Peyer's patch (tissue), 4 donors: Measurements from ENCODE around the gene RFX2. TPM values are rescaled to one million over a fixed set of nuclear protein-coding genes. Genes with fewer than 3 reads are reported as not detected.

Experiments used
- DNase-seq, 3 donors: peaks; one replicate each; pipeline ENCODE4 v3.0.0-alpha.2; 2017 to 2019
- H3K27ac ChIP-seq, 4 donors: fragments of 200-600 bp; sonication (generic); one replicate each; pipeline ENCODE4 v1.5.1; 2016 to 2019
- H3K27me3 ChIP-seq, 2 donors: fragments of 200-600 bp; sonication (generic); one replicate each; pipeline ENCODE4 v1.5.1; 2019
- H3K36me3 ChIP-seq, 3 donors: fragments of 200-600 bp; sonication (generic); one replicate each; pipeline ENCODE4 v1.5.1; 2016 to 2019
- H3K4me1 ChIP-seq, 4 donors: fragments of 200-600 bp; sonication (generic); one replicate each; pipeline ENCODE4 v1.5.1; 2016 to 2019
- H3K4me3 ChIP-seq, 4 donors: fragments of 200-600 bp; sonication (generic); 1 replicate in 3 of 4; 2 replicates in 1 of 4; pipeline ENCODE4 v1.5.1; 2016 to 2019; ENCODE audit warnings: mild to moderate bottlenecking in 1 of 4
- H3K9me3 ChIP-seq, 4 donors: fragments of 200-600 bp; sonication (generic); one replicate each; pipeline ENCODE4 v1.5.1; 2016 to 2019; ENCODE audit warnings: mild to moderate bottlenecking in 1 of 4
- POLR2A ChIP-seq, 2 donors: fragments of 450-650 bp; IDR thresholded peaks; one replicate each; pipeline ENCODE4 v1.5.1; 2017; ENCODE audit warnings: antibody characterized with exemption in 2 of 2, mild to moderate bottlenecking in 2 of 2, moderate library complexity in 2 of 2
- total RNA-seq, 4 donors: library from RNA; depleted of rRNA; stranded (reverse); fragments of >200 nt; gene quantifications; one replicate each; pipeline ENCODE4 v1.1.0, GENCODE V29; 2016
- TF ChIP-seq, protein P1 (sequence below), 6 experiments: fragments of 450-650 bp in 4 of 6; fragments of 200-600 bp in 2 of 6; sonication (generic) in 1 of 6; IDR thresholded peaks; one replicate each; pipeline ENCODE4 v1.5.1; 2017 to 2019; ENCODE audit warnings: antibody characterized with exemption in 6 of 6, mild to moderate bottlenecking in 3 of 6, moderate library complexity in 1 of 6

Gene RFX2
- 10 to 100 TPM in 2 of 4 donors, 1 to 10 TPM in 2; 2.6 to 33.9 (median 10.3) TPM for total RNA-seq

DNA sequence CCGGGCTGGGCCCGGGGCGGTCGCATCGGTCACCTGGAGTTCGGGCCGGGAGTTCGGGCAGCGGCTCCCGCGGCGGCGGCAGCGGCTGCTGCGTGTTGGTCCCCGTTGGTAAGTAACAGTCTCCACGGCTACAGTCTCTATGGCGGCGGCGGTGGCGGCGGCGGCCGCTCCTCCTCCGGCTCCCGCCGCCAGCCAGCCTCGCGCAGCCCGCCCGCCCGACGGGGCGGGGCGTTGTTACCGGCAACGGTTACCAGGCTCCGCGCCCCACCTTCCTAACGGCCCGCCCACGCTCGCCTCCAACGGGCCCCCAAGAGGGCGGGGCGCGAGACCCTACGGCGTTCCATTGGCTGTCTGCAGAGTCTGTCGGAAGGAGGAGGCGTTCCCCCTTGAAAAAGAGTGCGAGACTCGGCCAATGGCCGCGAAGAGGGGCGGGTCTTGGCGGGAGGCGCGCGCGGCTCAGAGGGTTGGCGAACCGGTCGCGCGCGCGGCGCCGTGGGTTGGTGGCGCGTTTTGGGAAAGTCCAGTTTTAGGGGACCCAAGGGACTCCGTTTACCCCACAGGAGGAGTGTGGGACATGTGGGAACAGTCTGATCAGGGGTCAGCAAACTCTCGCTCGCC, at the start of gene RFX2:
Gene RFX2, minus strand, starts transcription at position 141 of the 618 bp plus-strand sequence. CDS start 63,004 bp downstream, outside the sequence.
- DNase-seq, result peak; percentile 97 to 100 (median 100)
- Histone ChIP-seq H3K4me3 (peak within 1 kb of the TSS; percentile 56 to 87 (median 84)), H3K27ac (peak within 1 kb of the TSS; percentile 56 to 86 (median 62)), H3K9me3 (no peaks in the 10 kb centered on the region), H3K27me3 (no peaks in the 10 kb centered on the region), H3K36me3 (no peaks in the 10 kb centered on the region), H3K4me1 (peaks cover 6 to 14% (median 8%) of the 10 kb centered on the region in 4 donors)
- TF ChIP-seq, protein P1, sequence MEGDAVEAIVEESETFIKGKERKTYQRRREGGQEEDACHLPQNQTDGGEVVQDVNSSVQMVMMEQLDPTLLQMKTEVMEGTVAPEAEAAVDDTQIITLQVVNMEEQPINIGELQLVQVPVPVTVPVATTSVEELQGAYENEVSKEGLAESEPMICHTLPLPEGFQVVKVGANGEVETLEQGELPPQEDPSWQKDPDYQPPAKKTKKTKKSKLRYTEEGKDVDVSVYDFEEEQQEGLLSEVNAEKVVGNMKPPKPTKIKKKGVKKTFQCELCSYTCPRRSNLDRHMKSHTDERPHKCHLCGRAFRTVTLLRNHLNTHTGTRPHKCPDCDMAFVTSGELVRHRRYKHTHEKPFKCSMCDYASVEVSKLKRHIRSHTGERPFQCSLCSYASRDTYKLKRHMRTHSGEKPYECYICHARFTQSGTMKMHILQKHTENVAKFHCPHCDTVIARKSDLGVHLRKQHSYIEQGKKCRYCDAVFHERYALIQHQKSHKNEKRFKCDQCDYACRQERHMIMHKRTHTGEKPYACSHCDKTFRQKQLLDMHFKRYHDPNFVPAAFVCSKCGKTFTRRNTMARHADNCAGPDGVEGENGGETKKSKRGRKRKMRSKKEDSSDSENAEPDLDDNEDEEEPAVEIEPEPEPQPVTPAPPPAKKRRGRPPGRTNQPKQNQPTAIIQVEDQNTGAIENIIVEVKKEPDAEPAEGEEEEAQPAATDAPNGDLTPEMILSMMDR (IDR thresholded peaks at IDR 0.05), result no peak
- peak in 1 of 2 donors; percentile 45 for TF ChIP-seq POLR2A (IDR thresholded peaks at IDR 0.05)

DNA sequence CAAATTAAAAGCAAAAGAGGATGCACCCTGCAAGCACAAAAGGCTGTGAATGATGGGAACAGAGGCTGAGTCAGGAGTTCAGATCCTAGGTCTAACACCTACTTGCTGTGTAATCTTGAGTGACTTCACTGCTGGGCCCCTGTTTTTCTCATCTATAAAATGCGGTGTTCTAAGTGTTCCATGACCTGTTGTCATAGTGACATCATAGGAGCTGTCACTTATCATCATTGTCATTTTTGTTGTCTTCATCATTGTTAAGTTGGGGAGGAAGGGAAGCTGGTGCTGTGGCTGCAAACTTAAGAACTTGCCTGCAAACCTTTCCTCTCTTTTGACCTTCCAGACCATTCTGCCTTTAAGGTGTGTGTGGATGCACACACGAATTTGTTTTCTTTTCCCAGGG, 45.7 kb upstream of the RFX2 start:
- H3K4me3 ChIP-seq, result no peak overlapping the region
- no peak overlapping the region for H3K27ac ChIP-seq
- no peaks in the 10 kb centered on the region for H3K4me1 ChIP-seq
- H3K27me3 ChIP-seq, result no peaks in the 10 kb centered on the region
- no peaks in the 10 kb centered on the region for H3K9me3 ChIP-seq
- DNase-seq, result no peak
- TF ChIP-seq, protein P1 (IDR thresholded peaks at IDR 0.05), result no peak
- no peak for TF ChIP-seq POLR2A (IDR thresholded peaks at IDR 0.05)
- H3K36me3 ChIP-seq, result no peaks in the 10 kb centered on the region

DNA sequence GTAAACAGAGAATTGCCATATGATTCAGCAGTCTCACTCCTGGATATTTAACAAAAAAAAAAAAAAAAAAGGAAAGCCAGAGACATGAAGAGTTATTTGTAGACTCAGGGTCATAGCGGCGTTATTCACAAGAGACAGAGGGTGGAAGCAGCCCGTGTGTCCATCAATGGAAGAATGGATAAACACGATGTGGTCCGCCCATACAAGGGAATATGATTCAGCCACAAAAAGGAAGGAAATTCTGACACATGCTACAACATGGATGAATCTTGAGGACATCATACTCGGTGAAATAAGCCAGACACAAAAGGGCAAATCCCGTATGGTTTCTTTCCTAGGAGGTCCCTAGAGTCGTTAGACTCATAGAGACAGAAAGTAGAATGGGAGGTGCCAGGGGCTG, 40.0 kb upstream of the RFX2 start:
- Histone ChIP-seq H3K27me3 (no peaks in the 10 kb centered on the region), H3K27ac (no peak overlapping the region), H3K4me1 (no peaks in the 10 kb centered on the region), H3K9me3 (no peaks in the 10 kb centered on the region), H3K36me3 (no peaks in the 10 kb centered on the region), H3K4me3 (no peak overlapping the region)
- no peak for DNase-seq
- TF ChIP-seq, protein P1 (IDR thresholded peaks at IDR 0.05), result no peak
- no peak for TF ChIP-seq POLR2A (IDR thresholded peaks at IDR 0.05)

DNA sequence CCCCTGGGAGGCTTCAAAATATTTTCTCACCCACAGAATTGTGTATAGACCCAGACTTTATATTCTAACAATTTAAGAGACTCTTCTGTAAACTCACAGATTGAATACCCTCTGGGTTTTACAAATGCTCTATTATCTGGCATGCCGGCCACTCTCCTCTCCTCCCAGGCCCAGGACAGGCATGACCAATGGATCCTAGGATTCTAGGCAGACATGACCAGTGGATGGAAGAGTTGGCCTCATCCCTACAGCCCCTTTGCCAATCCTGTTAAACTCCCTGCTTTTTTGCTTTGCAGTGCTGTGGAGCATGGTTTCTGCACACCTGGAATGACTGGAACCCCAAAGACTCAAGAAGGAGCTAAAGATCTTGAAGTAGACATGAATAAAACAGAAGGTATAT, 30.9 kb upstream of the RFX2 start:
- DNase-seq, result no peak
- TF ChIP-seq, protein P1 (IDR thresholded peaks at IDR 0.05), result no peak
- no peak for TF ChIP-seq POLR2A (IDR thresholded peaks at IDR 0.05)
- Histone ChIP-seq H3K27me3 (no peaks in the 10 kb centered on the region), H3K9me3 (no peaks in the 10 kb centered on the region), H3K27ac (no peak overlapping the region), H3K4me3 (no peak overlapping the region), H3K36me3 (no peaks in the 10 kb centered on the region), H3K4me1 (no peaks in the 10 kb centered on the region)

DNA sequence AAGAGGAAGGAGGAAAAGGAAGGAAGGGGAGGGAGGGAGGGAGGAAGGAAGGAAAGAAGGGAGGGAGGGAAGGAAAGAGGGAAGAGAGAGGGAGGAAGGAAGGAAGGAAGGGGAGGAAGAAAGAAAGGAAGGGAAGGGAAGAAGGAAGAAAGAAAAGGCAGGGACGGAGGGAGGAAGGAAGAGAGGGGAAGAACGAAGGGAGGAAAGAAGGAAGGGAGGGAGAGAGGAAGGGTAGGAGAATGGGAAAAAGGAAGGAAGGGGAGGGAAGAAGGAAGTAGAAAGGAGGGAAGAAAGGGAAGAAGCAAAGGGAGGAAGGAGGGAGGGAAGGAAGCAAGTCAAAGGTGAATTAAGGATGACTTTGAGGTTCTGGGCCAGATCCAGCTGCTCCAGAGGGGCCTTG, 28.2 kb upstream of the RFX2 start:
- Histone ChIP-seq H3K36me3 (no peaks in the 10 kb centered on the region), H3K27me3 (no peaks in the 10 kb centered on the region), H3K27ac (no peak overlapping the region), H3K4me3 (no peak overlapping the region), H3K9me3 (no peaks in the 10 kb centered on the region), H3K4me1 (no peaks in the 10 kb centered on the region)
- TF ChIP-seq POLR2A (IDR thresholded peaks at IDR 0.05), result no peak
- TF ChIP-seq, protein P1 (IDR thresholded peaks at IDR 0.05), result no peak
- no peak for DNase-seq
